LHCN-M2 (cell line): ENCODE results near the gene NEDD4L. TPM values are rescaled to one million over a fixed set of nuclear protein-coding genes. Genes with fewer than 3 reads are reported as not detected.
"Not testable (repeated sequence)": the region's sequence is repeated elsewhere in the genome, so short reads cannot be mapped to it uniquely, and the experiment has no call there.

ENCODE experiments used
- DNase-seq: peaks from one replicate; pipeline ENCODE4 v3.0.0-alpha.2; 2012; ENCODE audit warnings: low read depth
- total RNA-seq: library from RNA; depleted of rRNA; stranded (reverse); fragments of >200 nt; gene quantifications from 2 replicates; pipeline ENCODE4 v1.2.3, GENCODE V29; 2014

Gene NEDD4L
- total RNA-seq, 1 experiment from 2014 or later, result 19.1 TPM

- DNase-seq, result no peak
These were observed 17.2 kb upstream of the NEDD4L start for GRCh38 chr18:58026857-58027256.

DNA sequence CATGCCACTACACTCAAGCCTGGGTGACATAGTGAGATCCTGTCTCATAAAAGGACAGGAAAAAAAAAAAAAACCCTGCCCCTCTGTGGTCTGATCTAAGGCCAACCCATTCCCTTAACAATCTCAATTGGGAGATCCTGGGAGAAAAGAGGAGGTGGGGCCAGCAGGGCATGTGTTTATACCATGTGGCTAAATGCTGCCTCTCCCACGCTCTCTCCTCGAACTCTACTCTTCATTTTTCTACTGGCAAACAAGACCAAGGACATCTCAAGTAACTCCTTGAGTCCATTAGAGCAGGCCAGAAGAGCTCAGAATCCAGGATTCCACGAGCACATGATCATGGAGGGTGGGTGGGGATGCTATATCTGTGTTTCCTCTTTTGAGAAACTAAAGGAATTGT lies 16.7 kb upstream of the NEDD4L start:
- no peak for DNase-seq

GRCh38 chr18:58028109-58028784 lies 15.8 kb upstream of the NEDD4L start:
- DNase-seq, result no peak

DNA sequence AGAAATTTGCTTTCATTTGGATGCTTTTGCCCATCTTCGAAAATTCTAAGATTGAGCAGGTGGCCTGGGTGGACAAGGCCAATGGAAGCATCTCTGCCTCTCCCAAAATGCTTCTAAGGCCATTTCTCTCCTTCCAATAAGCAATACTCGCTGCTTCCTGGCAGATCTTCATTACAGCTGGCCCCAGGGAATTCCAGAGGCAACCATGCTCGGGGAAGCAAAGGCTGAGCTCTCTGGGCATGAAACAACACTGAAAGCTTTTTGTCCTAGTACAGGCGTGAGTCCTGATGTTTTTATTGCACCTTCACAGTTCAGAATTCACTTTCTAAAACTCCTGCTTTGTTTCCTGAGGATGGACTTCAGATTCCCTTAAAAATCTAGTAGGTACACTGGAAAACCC lies 11.8 kb upstream of the NEDD4L start:
- no peak for DNase-seq

- DNase-seq, result no peak
These were observed 10.8 kb upstream of the NEDD4L start for GRCh38 chr18:58033216-58033615.

GRCh38 chr18:58034370-58034769 lies 9.7 kb upstream of the NEDD4L start:
- no peak for DNase-seq

GRCh38 chr18:58037163-58037562 lies 6.9 kb upstream of the NEDD4L start:
- DNase-seq, result no peak

DNA sequence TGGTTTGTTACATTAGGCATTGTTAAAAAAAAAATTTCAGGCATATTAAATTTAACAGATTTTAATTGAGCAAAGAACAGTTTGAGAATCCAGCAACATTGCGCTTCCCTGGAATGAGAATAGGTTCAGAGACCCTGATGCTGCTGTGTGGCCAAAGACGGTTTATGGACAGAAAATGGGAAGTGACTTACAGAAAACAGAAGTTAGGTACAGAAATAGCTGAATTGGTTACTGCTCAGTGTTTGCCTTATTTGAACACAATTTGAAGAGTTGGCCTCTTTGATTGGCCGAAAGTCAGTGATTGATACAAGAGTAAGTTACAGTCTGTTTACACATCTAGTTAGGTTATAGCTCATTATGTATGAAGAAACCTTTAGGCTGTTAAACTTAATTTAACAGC lies 6.0 kb upstream of the NEDD4L start:
- no peak for DNase-seq

DNA sequence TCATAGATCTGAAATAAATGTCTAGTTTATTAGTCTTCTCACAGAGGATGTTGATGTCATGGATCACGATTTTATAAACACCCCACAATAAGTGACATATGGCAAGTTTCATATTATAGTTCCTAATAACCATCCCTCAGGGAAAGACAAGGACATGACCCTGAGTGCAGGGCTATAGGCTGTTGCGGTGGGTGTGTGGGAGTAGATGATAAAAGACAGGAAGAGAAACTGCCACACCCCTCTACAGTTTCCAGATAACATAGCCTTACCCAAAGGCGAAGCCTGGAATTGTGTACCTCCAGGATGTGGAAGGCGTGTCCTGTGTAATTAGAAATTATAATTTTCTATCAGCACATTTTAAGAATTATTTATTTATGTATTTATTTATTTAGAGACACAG lies 2.4 kb upstream of the NEDD4L start:
- no peak for DNase-seq

- no peak for DNase-seq
These were observed 1.1 kb upstream of the NEDD4L start for GRCh38 chr18:58042826-58043490.

DNA sequence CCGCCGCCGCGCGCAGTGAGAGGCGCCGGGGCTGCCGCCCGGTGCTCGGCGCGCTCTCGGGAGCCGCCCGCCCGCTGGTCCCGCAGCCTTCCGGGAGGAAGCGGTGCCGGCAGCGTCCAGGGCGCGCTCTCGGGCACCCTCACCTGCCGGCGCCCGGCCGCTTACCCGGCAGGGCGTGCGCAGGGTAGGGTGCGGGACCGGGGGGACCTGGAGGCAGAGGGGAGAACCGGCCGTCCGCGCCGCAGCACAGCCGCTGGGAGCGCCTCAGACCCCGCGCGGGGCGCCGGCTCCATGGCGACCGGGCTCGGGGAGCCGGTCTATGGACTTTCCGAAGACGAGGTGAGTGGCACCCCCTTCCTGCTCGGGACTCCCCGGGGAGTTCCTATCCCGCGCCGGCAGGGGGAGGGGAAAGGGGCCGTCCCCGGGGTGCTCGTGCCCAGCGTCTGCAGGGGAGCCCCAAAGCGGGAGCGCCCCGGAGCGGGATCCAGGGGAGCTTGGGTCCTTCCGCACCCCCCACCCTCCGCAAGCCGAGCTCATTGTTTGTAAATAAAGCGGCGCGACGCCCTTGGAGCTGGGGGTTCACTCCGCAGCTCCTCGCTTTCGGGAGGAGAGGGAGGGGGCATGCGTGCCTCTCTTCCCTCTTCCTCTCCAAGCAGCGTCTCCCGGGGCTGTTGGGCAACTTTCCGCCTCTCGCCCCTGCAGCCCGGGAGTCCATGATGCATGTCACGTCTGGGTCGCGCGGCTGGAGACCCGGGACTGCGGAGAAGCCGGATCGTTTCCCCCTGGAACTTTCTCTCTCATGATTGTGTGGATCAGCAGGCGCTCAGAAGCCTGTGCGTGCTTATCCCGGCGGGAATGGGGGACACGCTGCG lies 580 bp downstream of the NEDD4L start:
- DNase-seq, result peak; percentile 26

DNA sequence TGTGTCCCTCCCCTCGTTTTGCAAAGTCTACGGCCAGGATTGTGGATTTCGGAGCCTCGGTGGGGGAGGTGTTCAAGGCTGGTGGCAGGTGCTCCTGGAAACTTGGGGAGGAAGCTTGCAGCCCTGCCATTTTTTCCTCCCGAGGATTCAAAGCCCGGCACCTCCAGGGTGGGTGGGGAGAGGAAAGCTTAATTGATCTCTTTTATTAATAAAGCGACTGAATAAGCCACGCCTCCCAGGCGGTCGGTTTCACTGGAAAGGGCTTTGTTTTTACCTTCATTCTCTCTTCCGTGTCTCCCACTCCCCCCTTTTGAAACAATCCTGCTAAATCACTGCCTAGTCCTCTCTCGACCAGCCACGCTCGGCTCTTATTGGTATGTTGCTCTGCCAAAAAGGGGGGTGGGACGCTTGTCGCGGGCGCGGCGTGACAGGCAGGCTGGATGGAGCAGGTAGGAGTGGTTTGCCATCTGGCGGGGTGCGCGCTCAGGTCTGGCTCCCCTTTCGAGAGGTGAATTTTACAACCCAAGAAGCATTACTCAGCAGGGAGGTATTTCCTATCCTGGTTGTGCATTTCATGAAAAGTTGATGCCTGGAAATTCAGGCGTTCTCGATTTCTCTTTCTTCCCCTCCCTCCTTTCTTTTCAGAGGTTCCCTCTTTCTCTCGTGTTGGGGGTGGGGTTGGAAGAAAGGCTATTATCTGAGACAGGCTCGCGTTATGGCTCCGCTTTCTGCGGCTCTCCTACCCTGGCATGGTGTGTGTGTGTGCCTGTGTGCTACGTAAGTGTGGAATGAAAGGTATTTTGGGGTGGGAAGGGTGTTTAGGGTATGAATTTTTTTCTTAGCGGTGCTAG lies 1.4 kb downstream of the NEDD4L start:
- DNase-seq, result no peak

- DNase-seq, result no peak
These were observed 2.2 kb downstream of the NEDD4L start for GRCh38 chr18:58046093-58046793.

GRCh38 chr18:58046794-58047555 lies 2.9 kb downstream of the NEDD4L start:
- DNase-seq, result no peak

DNA sequence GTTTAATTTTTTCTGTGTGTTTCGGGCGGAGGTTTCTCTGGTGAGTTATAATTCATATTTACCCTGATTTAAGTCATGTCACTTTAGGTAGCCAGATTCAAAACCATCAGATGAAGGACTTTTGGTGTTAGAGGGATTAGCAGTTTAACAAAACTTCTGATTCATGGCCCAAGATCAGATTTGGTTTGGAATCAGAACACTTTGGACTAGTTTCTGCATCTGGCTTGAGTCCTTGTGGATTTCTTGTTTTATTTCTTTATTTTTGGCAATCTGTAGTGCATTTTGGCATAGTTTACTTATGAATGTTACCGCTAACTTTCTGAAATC lies 3.5 kb downstream of the NEDD4L start:
- no peak for DNase-seq

DNA sequence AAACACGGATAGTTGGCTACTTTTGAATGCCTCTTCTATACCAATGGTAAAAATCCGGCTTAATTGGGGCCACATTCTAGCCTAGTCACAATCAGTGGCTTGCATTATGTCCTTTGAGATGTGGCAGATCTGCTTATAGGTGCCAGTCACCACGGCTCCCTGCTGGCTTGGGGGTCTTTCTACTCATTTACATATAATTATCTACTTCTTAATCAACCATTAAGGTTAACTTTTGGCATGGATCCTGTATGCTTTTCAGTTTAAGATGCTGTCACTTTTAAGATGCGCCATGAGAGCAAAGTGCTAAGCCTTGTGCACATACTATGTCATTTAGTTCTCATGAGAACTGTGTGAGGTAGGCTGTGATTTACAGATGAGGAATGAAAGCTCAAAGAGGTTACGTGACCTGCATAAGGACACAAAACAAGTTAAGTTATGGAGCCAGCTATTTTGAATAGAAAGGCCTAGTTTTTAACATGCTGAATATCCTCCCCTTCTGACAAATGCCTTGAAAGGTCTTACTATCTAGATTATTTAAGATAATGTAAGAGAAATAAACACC lies 4.1 kb downstream of the NEDD4L start:
- DNase-seq, result no peak

GRCh38 chr18:58049000-58049688 lies 5.1 kb downstream of the NEDD4L start:
- no peak for DNase-seq

- not testable (repeated sequence) for DNase-seq
These were observed 6.9 kb downstream of the NEDD4L start for GRCh38 chr18:58050963-58051362.

DNA sequence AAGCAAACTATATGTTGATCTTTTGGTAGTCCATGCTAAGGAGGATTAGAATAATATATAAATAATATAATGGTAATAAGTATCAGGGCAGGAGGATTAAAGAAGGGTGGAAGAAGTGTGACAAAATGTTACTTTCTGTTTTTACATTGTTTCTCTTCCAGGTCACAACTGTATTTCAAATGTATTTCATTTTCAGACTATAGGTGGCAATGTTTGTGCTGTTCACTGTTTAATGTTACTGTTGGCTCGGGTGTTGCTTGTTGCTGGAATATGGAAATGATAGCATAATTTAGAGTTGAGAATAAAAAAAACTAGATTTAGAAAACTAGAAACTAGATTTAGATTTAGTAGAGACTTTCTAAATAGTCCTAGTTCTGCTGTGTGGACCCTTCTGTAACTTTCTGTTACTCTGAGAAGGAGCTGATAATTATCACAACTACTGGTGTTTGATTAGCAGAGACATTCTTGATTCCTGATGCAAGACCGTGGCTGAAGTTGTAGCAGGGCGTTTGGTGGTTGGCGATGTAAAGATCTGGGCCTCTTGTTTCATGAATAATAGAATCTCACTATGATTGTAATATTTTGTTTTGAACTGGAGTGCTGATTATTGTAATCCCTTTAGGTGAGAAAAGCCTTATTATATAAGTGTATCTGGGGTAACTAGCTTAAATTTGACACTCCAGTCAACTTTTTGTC lies 7.9 kb downstream of the NEDD4L start:
- peak; percentile 30 for DNase-seq
